ENCODE results near the gene C5orf63. TPM values are rescaled to one million over a fixed set of nuclear protein-coding genes. Genes with fewer than 3 reads are reported as not detected.

Gene C5orf63
- total RNA-seq, 1 experiment from 2014 or later: 24.2 TPM

GRCh38 chr5:127031863-127032232 lies 41.5 kb downstream of the C5orf63 start:
- Histone ChIP-seq H3K27ac (ENCODE audit: low read length) (no peak overlapping the region), H3K4me2 (ENCODE audit: low read depth, low read length, poor library complexity, severe bottlenecking) (no peak overlapping the region)

GRCh38 chr5:127031147-127031862 lies 42.0 kb downstream of the C5orf63 start:
- H3K27me3 ChIP-seq (ENCODE audit: low read length): no peaks in the 10 kb centered on the region; the same call in 1 of the 2 replicates
- H3K4me1 ChIP-seq (ENCODE audit: low read length): peaks cover 18% of the 10 kb centered on the region
- no peaks in the 10 kb centered on the region for H3K9me3 ChIP-seq (ENCODE audit: low read length)
- H3K36me3 ChIP-seq (ENCODE audit: insufficient read depth, low read length): no peaks in the 10 kb centered on the region
- peak overlapping the region; percentile 96 for H3K4me2 ChIP-seq (ENCODE audit: low read depth, low read length, poor library complexity, severe bottlenecking)
- H3K4me3 ChIP-seq (ENCODE audit: low read length): peak overlapping the region; percentile 89
- no peak for DNase-seq
- peak overlapping the region; percentile 91; the same call in 1 of the 2 replicates for H2AFZ ChIP-seq (ENCODE audit: low read length)
- no peaks in the 10 kb centered on the region for H3K9me2 ChIP-seq (replicated peaks; ENCODE audit: insufficient read depth, low read length)
- no peaks in the 10 kb centered on the region for H4K20me1 ChIP-seq (ENCODE audit: insufficient read depth, low read depth, low read length)
- H3K9ac ChIP-seq (ENCODE audit: low read length): peak overlapping the region; percentile 69
- H3K27ac ChIP-seq (ENCODE audit: low read length): no peak overlapping the region
- H3K79me2 ChIP-seq (ENCODE audit: low read length): no peaks in the 10 kb centered on the region

More at GRCh38 chr5:127031863-127032232, 41.5 kb downstream of the C5orf63 start:
- H3K4me1 ChIP-seq (ENCODE audit: low read length): peaks cover 18% of the 10 kb centered on the region
- H3K9ac ChIP-seq (ENCODE audit: low read length): no peak overlapping the region
- no peaks in the 10 kb centered on the region for H4K20me1 ChIP-seq (ENCODE audit: insufficient read depth, low read depth, low read length)
- H3K9me2 ChIP-seq (replicated peaks; ENCODE audit: insufficient read depth, low read length): no peaks in the 10 kb centered on the region
- no peaks in the 10 kb centered on the region for H3K79me2 ChIP-seq (ENCODE audit: low read length)
- H3K36me3 ChIP-seq (ENCODE audit: insufficient read depth, low read length): no peaks in the 10 kb centered on the region
- no peaks in the 10 kb centered on the region; the same call in 1 of the 2 replicates for H3K27me3 ChIP-seq (ENCODE audit: low read length)
- no peak overlapping the region for H2AFZ ChIP-seq (ENCODE audit: low read length)
- no peak for DNase-seq
- H3K4me3 ChIP-seq (ENCODE audit: low read length): no peak overlapping the region
- H3K9me3 ChIP-seq (ENCODE audit: low read length): no peaks in the 10 kb centered on the region

- H3K4me3 ChIP-seq (ENCODE audit: low read length): peak within 1 kb of the TSS; percentile 89
- peak within 1 kb of the TSS; percentile 99 for H2AFZ ChIP-seq (ENCODE audit: low read length)
- no peaks in the 10 kb centered on the region for H3K9me3 ChIP-seq (ENCODE audit: low read length)
- H3K4me1 ChIP-seq (ENCODE audit: low read length): peaks cover 18% of the 10 kb centered on the region
- no peaks in the 10 kb centered on the region for H3K36me3 ChIP-seq (ENCODE audit: insufficient read depth, low read length)
- H3K9ac ChIP-seq (ENCODE audit: low read length): peak within 1 kb of the TSS; percentile 75
- no peaks in the 10 kb centered on the region for H3K79me2 ChIP-seq (ENCODE audit: low read length)
- H3K27ac ChIP-seq (ENCODE audit: low read length): no peak within 1 kb of the TSS
- DNase-seq: peak; percentile 97
- no peaks in the 10 kb centered on the region for H3K9me2 ChIP-seq (replicated peaks; ENCODE audit: insufficient read depth, low read length)
- H4K20me1 ChIP-seq (ENCODE audit: insufficient read depth, low read depth, low read length): no peaks in the 10 kb centered on the region
- no peaks in the 10 kb centered on the region; the same call in 1 of the 2 replicates for H3K27me3 ChIP-seq (ENCODE audit: low read length)
- peak within 1 kb of the TSS; percentile 96 for H3K4me2 ChIP-seq (ENCODE audit: low read depth, low read length, poor library complexity, severe bottlenecking)
Observed at GRCh38 chr5:127030259-127031146, 42.8 kb downstream of the C5orf63 start, which contains the start of gene MARCHF3. MARCHF3 (minus strand) TSS chr5:127030558; CDS start chr5:126918171, 112,387 bp downstream.

GRCh38 chr5:127029581-127030258 lies 43.6 kb downstream of the C5orf63 start:
- Histone ChIP-seq H3K27me3 (ENCODE audit: low read length) (no peaks in the 10 kb centered on the region; the same call in 1 of the 2 replicates), H3K79me2 (ENCODE audit: low read length) (no peaks in the 10 kb centered on the region), H4K20me1 (ENCODE audit: insufficient read depth, low read depth, low read length) (no peaks in the 10 kb centered on the region), H3K4me2 (ENCODE audit: low read depth, low read length, poor library complexity, severe bottlenecking) (peak overlapping the region; percentile 96), H3K4me1 (ENCODE audit: low read length) (peaks cover 18% of the 10 kb centered on the region), H3K36me3 (ENCODE audit: insufficient read depth, low read length) (no peaks in the 10 kb centered on the region), H3K4me3 (ENCODE audit: low read length) (peak overlapping the region; percentile 89), H3K9me3 (ENCODE audit: low read length) (no peaks in the 10 kb centered on the region), H3K9ac (ENCODE audit: low read length) (peak overlapping the region; percentile 75), H3K9me2 (replicated peaks; ENCODE audit: insufficient read depth, low read length) (no peaks in the 10 kb centered on the region), H3K27ac (ENCODE audit: low read length) (no peak overlapping the region), H2AFZ (ENCODE audit: low read length) (peak overlapping the region; percentile 99)
- peak; percentile 72 for DNase-seq

- no peaks in the 10 kb centered on the region for H3K9me3 ChIP-seq (ENCODE audit: low read length)
- H3K79me2 ChIP-seq (ENCODE audit: low read length): no peaks in the 10 kb centered on the region
- H4K20me1 ChIP-seq (ENCODE audit: insufficient read depth, low read depth, low read length): no peaks in the 10 kb centered on the region
- DNase-seq: no peak
- H3K27ac ChIP-seq (ENCODE audit: low read length): no peak overlapping the region
- H3K4me2 ChIP-seq (ENCODE audit: low read depth, low read length, poor library complexity, severe bottlenecking): peak overlapping the region; percentile 96
- no peak overlapping the region for H2AFZ ChIP-seq (ENCODE audit: low read length)
- H3K4me3 ChIP-seq (ENCODE audit: low read length): peak overlapping the region; percentile 89; the same call in 1 of the 2 replicates
- H3K9me2 ChIP-seq (replicated peaks; ENCODE audit: insufficient read depth, low read length): no peaks in the 10 kb centered on the region
- H3K36me3 ChIP-seq (ENCODE audit: insufficient read depth, low read length): no peaks in the 10 kb centered on the region
- no peak overlapping the region for H3K9ac ChIP-seq (ENCODE audit: low read length)
- H3K4me1 ChIP-seq (ENCODE audit: low read length): peaks cover 18% of the 10 kb centered on the region
- H3K27me3 ChIP-seq (ENCODE audit: low read length): no peaks in the 10 kb centered on the region; the same call in 1 of the 2 replicates
Observed at GRCh38 chr5:127028822-127029457, 44.4 kb downstream of the C5orf63 start.

- no peak overlapping the region for H3K9ac ChIP-seq (ENCODE audit: low read length)
- no peak overlapping the region for H3K4me2 ChIP-seq (ENCODE audit: low read depth, low read length, poor library complexity, severe bottlenecking)
- no peak overlapping the region for H3K27ac ChIP-seq (ENCODE audit: low read length)
Observed at GRCh38 chr5:127027539-127027938, 45.8 kb downstream of the C5orf63 start.

GRCh38 chr5:127026166-127026565 lies 47.1 kb downstream of the C5orf63 start:
- Histone ChIP-seq H3K9me2 (replicated peaks; ENCODE audit: insufficient read depth, low read length) (no peaks in the 10 kb centered on the region), H3K4me3 (ENCODE audit: low read length) (no peak overlapping the region), H3K4me1 (ENCODE audit: low read length) (peaks cover 16% of the 10 kb centered on the region), H3K9ac (ENCODE audit: low read length) (no peak overlapping the region), H3K4me2 (ENCODE audit: low read depth, low read length, poor library complexity, severe bottlenecking) (no peak overlapping the region), H3K9me3 (ENCODE audit: low read length) (no peaks in the 10 kb centered on the region), H3K27me3 (ENCODE audit: low read length) (no peaks in the 10 kb centered on the region; the same call in 1 of the 2 replicates), H4K20me1 (ENCODE audit: insufficient read depth, low read depth, low read length) (no peaks in the 10 kb centered on the region), H3K27ac (ENCODE audit: low read length) (no peak overlapping the region), H3K36me3 (ENCODE audit: insufficient read depth, low read length) (no peaks in the 10 kb centered on the region), H3K79me2 (ENCODE audit: low read length) (no peaks in the 10 kb centered on the region), H2AFZ (ENCODE audit: low read length) (no peak overlapping the region)
- DNase-seq: no peak

More at GRCh38 chr5:127027539-127027938, 45.8 kb downstream of the C5orf63 start:
- Histone ChIP-seq H2AFZ (ENCODE audit: low read length) (no peak overlapping the region), H3K27me3 (ENCODE audit: low read length) (no peaks in the 10 kb centered on the region; the same call in 1 of the 2 replicates), H3K9me3 (ENCODE audit: low read length) (no peaks in the 10 kb centered on the region), H3K9me2 (replicated peaks; ENCODE audit: insufficient read depth, low read length) (no peaks in the 10 kb centered on the region), H3K36me3 (ENCODE audit: insufficient read depth, low read length) (no peaks in the 10 kb centered on the region), H4K20me1 (ENCODE audit: insufficient read depth, low read depth, low read length) (no peaks in the 10 kb centered on the region), H3K79me2 (ENCODE audit: low read length) (no peaks in the 10 kb centered on the region), H3K4me1 (ENCODE audit: low read length) (peaks cover 18% of the 10 kb centered on the region), H3K4me3 (ENCODE audit: low read length) (no peak overlapping the region)
- DNase-seq: no peak
